Dendritic cell treated with granulocyte-macrophage colony-stimulating factor and Interleukin-4, amounts not matched to agents 40 ng/mL and 50 ng/mL, for 4 days (primary cell): ENCODE measurements around the gene COMP.

Experiments
- H3K27ac Mint-ChIP-seq: one replicate; pipeline ENCODE4 v1.8.0; 2022; ENCODE audit warnings: mild to moderate bottlenecking, mixed read lengths
- H3K27me3 Mint-ChIP-seq: one replicate; pipeline ENCODE4 v1.8.0; 2022; ENCODE audit warnings: mild to moderate bottlenecking, mixed read lengths
- H3K36me3 Mint-ChIP-seq: one replicate; pipeline ENCODE4 v1.8.0; 2022; ENCODE audit warnings: low read depth, mixed read lengths
- H3K4me1 Mint-ChIP-seq: one replicate; pipeline ENCODE4 v1.8.0; 2022; ENCODE audit warnings: low read depth, mixed read lengths
- H3K4me3 Mint-ChIP-seq: one replicate; pipeline ENCODE4 v1.8.0; 2022; ENCODE audit warnings: mild to moderate bottlenecking, moderate library complexity, mixed read lengths
- H3K9me3 Mint-ChIP-seq: one replicate; pipeline ENCODE4 v1.8.0; 2022; ENCODE audit warnings: mixed read lengths
- intact Hi-C: fragments of 100-400 bp; cut with micrococcal nuclease; formaldehyde crosslinking; loops from one replicate; pipeline ENCODE4 v1.15.0; 2022

Gene COMP

DNA sequence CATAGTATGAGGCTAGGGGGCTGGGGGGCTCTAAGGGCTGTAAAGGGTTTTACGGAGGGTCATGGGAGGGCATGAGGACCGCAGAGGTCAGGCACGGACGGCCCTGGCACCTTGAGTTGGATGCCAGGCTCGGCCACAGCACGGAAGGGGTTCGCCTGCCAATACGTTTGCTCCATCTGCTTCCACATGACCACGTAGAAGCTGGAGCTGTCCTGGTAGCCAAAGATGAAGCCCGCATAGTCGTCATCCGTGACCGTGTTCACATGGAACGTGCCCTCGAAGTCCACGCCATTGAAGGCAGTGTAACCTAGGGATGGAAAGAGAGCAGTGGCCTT lies 6.4 kb downstream of the COMP start:
- Mint-ChIP-seq H3K36me3 (no peaks in the 10 kb centered on the region), H3K27ac (no peak overlapping the region)
- intact Hi-C loops = no loop called here

DNA sequence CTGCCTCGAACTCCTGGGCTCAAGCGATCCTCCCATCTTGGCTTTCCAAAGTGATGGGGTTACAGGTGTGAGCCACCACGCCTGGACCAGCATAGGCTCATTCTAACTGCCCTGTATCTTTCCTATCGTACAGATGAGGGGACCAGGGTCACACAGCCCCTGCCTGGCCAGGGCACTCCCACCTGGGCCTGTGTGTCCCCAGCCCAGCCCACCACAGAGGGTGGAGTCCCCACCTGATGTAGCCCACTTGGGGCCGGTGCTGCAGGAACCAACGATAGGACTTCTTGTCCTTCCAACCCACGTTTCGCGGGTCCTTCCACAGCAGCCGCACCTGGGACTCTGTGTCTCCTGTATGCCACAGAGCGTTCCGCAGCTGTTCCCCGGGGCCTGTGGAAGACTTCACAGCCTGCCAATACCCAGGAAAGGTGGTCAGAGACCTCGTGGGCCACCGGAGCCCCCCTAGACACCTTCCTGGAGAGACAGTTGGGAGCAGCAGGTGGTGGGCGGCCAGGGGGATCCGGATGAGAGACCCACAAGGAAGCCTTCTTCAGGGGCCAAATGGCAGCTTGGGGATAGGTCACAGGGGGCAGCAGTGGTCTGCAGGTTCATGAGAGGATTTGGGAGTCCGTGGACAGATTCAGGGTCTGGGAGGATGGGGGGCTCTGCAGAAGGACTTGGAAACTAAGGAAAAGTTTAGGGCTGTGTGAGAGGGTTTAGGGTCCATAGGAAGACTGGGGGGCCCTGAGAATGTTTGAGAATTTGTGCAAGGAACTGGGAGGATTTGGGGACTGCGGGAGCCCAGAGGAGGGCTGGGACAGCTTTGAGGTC lies 6.9 kb downstream of the COMP start:
- Mint-ChIP-seq H3K36me3 (no peaks in the 10 kb centered on the region), H3K4me1 (peaks cover 42% of the 10 kb centered on the region), H3K4me3 (no peak overlapping the region), H3K27me3 (peaks cover 67% of the 10 kb centered on the region), H3K27ac (no peak overlapping the region), H3K9me3 (no peaks in the 10 kb centered on the region)
- intact Hi-C loops = no loop called here

More for the DNA sequence above, 6.4 kb downstream of the COMP start:
- Mint-ChIP-seq H3K4me1 (peaks cover 48% of the 10 kb centered on the region), H3K9me3 (no peaks in the 10 kb centered on the region), H3K4me3 (no peak overlapping the region), H3K27me3 (peaks cover 73% of the 10 kb centered on the region)

DNA sequence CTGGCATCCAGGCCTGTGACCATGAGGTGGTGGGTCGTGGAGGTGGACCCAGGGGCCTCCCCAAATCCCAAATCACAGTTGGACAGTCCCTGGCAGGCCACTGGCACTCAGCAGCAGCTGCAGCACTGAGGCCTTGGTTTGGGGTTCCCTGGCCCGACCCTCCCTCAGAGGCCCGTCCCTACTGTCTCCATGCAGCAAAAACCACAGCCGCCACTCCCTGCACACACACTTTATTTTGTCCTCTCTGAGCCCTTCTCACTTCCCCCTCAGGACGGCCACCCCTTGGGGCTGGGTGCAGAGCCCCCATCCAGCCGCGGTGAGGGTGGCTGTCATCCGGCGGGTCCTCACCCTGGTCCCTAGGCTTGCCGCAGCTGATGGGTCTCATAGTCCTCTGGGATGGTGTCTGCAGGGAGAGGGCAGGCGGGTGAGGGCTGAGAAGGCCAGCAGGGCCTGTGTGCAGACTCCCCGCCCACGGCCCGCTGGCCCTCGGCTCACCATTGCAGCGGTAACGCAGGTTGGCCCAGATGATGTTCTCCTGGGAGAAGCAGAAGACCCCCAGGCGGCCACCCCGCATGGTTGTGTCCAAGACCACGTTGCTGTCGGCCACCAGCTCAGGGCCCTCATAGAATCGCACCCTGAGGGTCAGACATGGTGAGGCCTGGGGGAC lies 8.4 kb downstream of the COMP start:
- Mint-ChIP-seq H3K27ac (peak overlapping the region; percentile 5), H3K4me1 (peaks cover 31% of the 10 kb centered on the region), H3K9me3 (no peaks in the 10 kb centered on the region), H3K27me3 (peaks cover 63% of the 10 kb centered on the region), H3K4me3 (no peak overlapping the region), H3K36me3 (peaks cover 7% of the 10 kb centered on the region)
- intact Hi-C loops = no loop called here

DNA sequence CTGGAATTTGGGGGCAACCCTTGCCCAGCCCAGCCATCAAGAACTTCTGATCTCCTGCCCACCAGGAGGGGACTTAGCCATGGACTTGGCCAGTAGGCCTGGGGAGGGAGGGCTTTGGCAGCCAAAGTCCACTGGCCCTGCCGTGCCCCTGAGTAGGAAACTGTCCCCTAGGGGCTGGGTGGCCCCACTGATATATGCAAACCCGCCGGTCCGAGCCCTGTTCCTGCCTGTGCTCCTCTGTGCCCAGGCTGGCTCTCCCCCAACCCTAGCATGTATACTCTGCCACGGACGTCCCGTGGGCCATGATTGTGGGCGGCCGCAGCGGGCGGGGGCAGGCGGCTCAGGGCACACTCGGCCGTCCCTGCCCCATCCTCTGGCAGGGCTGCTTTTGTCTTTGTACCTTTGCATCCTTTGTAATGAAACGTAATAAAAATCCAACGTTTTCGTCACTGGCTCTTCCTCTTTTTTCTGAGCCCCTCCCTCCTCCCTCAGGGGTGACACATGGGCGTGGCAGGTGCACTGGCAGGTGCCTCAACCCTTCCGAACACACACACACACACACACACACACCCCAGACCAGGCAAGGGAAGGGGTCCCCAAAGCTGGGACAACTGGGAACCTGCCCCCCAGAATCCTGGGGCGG lies 9.1 kb downstream of the COMP start:
- Mint-ChIP-seq H3K4me1 (peaks cover 25% of the 10 kb centered on the region), H3K27me3 (peaks cover 59% of the 10 kb centered on the region), H3K9me3 (no peaks in the 10 kb centered on the region), H3K36me3 (peaks cover 11% of the 10 kb centered on the region), H3K27ac (no peak overlapping the region), H3K4me3 (no peak overlapping the region)
- intact Hi-C loops = no loop called here

DNA sequence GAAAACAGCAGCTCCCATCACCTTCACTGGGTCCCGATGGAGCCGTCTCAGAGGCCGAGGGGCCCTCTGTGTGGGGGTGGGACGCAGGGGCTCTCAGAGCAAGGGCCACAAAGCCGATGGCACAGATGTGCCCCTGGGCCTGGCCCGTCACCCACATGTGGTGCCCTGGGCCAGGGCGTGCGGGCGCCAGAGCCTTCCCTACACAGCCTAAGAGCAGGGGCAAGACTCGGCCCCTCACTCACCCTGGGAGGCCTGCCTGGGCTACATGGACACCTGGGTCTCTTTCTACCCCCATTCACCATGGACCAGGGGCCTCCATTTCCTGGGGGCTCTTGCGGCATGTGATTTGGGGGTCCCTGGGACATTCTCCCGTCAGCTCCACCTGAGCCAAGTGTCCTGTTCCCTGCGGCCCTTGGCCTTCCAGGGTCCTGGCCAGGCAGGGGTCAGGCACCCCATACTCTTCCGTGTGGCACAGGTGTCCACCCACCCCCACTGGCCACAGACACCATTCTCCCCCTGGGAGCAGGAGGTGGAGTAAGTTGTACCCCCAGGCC lies 10.0 kb downstream of the COMP start:
- intact Hi-C loops = no loop called here
- Mint-ChIP-seq H3K9me3 (no peaks in the 10 kb centered on the region), H3K4me1 (peaks cover 25% of the 10 kb centered on the region), H3K27me3 (peaks cover 53% of the 10 kb centered on the region), H3K36me3 (peaks cover 12% of the 10 kb centered on the region), H3K27ac (no peak overlapping the region), H3K4me3 (no peak overlapping the region)

DNA sequence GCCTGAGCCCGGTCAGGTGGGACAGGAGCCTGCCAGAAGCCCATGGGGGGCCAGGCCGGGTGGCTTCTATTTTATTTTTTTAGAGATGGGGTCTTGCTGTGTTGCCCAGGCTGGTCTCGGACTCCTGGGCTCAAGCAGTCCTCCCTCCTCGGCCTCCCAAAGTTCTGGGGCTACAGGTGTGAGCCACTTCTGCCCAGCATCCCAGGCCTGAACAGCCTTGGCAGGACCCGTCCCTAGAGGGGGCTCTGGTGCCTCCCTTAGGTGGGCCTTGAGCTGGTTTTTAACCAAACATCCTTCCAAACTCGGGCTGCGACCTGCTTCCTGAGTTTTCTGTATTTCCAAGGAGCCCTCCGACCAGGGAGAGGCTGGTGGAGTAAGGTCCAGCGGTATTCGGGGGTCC lies 10.5 kb downstream of the COMP start:
- no peaks in the 10 kb centered on the region for H3K9me3 Mint-ChIP-seq
- no peak overlapping the region for H3K27ac Mint-ChIP-seq
- peaks cover 20% of the 10 kb centered on the region for H3K4me1 Mint-ChIP-seq
- no peak overlapping the region for H3K4me3 Mint-ChIP-seq
- intact Hi-C loops = no loop called here
- H3K36me3 Mint-ChIP-seq = peaks cover 17% of the 10 kb centered on the region
- peaks cover 49% of the 10 kb centered on the region for H3K27me3 Mint-ChIP-seq

DNA sequence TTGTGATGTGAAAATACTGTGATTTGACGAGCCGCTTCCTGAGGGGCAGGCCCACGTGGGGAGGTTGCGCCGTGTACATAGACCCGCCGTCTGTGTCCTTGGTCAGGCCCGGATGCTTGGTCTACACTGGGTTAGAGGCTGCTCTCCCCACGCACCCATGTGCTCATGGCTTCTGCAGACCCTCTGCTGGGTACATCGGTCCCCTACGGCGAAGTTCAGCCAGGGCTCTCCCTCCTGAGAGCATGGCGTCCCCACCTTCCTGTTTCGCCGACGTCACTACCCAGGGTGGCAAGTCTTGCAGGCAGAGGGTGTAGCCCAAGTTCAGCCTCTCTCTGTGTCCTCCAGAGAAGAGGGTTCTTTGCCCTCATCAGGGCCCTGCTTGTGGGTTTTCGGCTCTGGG lies 11.0 kb downstream of the COMP start:
- Mint-ChIP-seq H3K4me3 (no peak overlapping the region), H3K9me3 (no peaks in the 10 kb centered on the region), H3K36me3 (peaks cover 21% of the 10 kb centered on the region), H3K27ac (no peak overlapping the region), H3K4me1 (peaks cover 15% of the 10 kb centered on the region), H3K27me3 (peaks cover 45% of the 10 kb centered on the region)
- intact Hi-C loops = no loop called here

DNA sequence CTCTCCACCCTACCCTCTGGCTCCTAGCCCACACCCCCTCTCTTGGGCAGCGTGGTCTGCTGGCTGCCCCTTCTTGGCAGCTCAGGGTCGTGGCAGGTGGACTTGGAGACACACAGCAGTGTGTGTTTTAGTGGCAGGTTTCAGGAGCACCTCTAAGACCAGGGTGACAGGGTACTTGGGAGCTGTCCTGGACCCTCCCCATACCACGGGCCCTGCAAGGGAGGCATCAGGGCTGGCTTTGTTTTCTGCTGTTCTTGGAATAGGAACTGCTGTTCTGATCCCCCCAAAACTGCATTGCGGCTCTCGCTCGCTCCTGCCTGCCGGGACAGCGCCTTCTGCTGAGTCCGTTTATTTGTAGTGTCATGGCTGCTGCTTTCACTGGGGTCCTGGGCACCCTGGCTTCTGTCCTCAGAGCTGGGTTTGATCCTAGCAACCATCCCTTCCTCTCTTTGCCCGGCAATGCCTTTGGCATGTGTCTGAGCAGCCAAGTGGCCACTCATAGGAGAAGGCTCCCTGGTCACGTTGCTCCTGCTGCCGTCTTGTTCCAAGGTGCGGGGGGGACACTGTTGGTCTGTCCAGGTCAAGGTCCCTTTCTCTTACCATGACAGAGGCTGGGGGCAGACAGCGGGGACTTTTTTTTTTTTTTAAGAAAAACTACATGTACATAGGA lies 12.1 kb downstream of the COMP start:
- Mint-ChIP-seq H3K36me3 (peaks cover 21% of the 10 kb centered on the region), H3K27me3 (peaks cover 34% of the 10 kb centered on the region), H3K4me1 (peaks cover 12% of the 10 kb centered on the region), H3K27ac (no peak overlapping the region), H3K9me3 (no peaks in the 10 kb centered on the region), H3K4me3 (no peak overlapping the region)
- intact Hi-C loops = no loop called here

DNA sequence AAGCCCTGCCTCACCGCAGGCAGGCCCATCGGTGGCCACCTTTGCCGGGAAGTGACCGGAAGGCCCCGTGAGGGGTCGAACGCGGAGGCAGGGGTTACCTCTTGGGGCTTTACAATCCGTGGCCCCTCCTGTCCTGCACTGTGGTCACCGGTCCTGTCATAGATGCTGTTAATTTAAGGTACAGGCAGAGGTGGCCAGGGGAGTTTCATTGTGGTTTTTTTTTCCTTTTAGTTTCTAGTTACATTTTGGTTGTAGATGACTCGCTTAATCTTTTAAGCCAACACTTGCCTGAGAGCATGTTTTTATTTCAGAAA lies 13.1 kb downstream of the COMP start:
- Mint-ChIP-seq H3K27ac (no peak overlapping the region), H3K36me3 (peaks cover 21% of the 10 kb centered on the region), H3K4me1 (peaks cover 12% of the 10 kb centered on the region), H3K27me3 (peaks cover 29% of the 10 kb centered on the region), H3K4me3 (no peak overlapping the region), H3K9me3 (no peaks in the 10 kb centered on the region)
- intact Hi-C loops = no loop called here

DNA sequence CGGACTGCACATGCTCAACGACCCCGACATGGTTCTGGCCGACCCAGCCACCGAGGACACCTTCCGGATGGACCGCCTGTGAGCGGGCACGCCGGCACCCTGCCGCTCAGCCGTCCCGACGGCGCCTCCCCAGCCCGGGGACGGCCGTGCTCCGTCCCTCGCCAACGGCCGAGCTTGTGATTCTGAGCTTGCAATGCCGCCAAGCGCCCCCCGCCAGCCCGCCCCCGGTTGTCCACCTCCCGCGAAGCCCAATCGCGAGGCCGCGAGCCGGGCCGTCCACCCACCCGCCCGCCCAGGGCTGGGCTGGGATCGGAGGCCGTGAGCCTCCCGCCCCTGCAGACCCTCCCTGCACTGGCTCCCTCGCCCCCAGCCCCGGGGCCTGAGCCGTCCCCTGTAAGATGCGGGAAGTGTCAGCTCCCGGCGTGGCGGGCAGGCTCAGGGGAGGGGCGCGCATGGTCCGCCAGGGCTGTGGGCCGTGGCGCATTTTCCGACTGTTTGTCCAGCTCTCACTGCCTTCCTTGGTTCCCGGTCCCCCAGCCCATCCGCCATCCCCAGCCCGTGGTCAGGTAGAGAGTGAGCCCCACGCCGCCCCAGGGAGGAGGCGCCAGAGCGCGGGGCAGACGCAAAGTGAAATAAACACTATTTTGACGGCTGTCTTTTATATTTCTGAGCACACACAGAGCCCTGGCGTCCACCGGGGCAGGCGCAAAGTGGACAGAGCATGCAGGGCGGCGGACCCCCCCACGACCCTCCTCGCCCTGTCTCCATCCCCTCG lies 13.6 kb downstream of the COMP start:
- Mint-ChIP-seq H3K27ac (no peak overlapping the region), H3K27me3 (peaks cover 24% of the 10 kb centered on the region), H3K36me3 (peaks cover 21% of the 10 kb centered on the region), H3K4me1 (peaks cover 8% of the 10 kb centered on the region), H3K4me3 (no peak overlapping the region), H3K9me3 (no peaks in the 10 kb centered on the region)
- intact Hi-C loops = no loop called here

DNA sequence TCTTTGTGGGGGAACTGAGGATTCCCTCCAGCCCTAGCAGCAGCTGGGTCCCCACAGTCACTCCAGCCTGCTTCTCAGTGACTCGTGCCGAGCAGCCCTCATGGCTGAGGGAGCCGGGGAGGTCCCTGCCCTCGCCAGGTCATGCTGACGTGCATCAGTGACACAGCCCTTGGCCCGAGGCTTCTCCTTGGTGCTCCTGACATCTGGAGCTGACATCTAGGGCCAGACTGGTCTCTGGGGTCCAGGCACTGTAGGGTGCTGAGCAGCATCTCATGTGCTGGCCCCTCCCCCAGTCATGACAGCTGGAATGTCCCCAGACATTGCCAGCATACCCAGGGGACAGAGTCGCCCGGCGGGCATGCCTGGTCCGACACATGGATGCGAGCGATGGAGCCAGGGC lies 14.4 kb downstream of the COMP start:
- Mint-ChIP-seq H3K27me3 (peaks cover 19% of the 10 kb centered on the region), H3K36me3 (peaks cover 21% of the 10 kb centered on the region), H3K4me3 (no peak overlapping the region), H3K9me3 (no peaks in the 10 kb centered on the region), H3K27ac (no peak overlapping the region), H3K4me1 (peaks cover under 1% of the 10 kb centered on the region)
- intact Hi-C loops = no loop called here

DNA sequence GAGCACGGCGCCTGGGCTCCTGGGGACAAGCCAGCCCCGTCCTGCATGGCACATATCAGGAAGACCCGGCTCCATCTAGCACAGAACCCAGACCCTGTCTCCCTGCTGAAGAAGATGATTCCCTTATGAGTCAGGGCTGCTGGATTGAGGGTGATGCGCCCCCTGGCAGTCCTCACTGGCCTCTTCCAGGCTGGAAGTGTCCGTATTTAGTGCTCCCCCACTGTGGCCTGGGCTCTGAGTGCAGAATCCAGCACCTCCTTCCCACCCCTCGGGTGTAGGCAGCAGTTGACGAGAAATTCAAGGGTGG lies 14.9 kb downstream of the COMP start:
- Mint-ChIP-seq H3K9me3 (no peaks in the 10 kb centered on the region), H3K4me1 (no peaks in the 10 kb centered on the region), H3K27me3 (peaks cover 16% of the 10 kb centered on the region), H3K36me3 (peaks cover 26% of the 10 kb centered on the region), H3K4me3 (no peak overlapping the region), H3K27ac (no peak overlapping the region)
- intact Hi-C loops = no loop called here

DNA sequence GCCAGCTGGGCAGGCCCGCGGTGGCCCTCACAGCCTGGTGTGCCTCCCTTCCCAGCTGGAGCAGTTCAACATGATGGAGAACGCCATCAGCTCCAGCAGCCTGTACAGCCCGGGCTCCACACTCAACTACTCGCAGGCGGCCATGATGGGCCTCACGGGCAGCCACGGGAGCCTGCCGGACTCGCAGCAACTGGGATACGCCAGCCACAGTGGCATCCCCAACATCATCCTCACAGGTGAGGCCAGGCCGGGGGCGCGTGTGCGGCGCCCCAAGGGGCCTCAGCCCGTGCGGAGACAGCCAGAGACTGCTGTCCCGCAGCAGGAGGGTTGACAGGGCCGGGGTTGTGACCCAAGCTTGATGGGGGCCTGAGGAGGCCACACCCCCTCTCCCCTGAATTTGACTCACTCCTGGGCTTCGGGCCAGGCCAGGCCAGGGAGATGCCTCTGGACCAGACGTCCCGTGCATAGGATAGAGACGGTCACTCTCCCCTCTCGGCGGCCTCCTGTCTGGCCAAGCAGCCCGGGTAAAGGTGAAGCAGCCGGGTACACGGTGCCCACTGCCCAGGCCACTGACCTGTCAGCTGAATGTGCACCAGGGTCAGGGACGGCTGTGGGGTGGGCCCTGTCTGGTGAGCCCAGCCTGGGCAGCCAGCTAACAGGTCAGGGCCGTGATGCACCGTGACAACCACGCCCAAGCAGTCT lies 15.4 kb downstream of the COMP start:
- Mint-ChIP-seq H3K9me3 (no peaks in the 10 kb centered on the region), H3K4me1 (no peaks in the 10 kb centered on the region), H3K27ac (no peak overlapping the region), H3K27me3 (peaks cover 16% of the 10 kb centered on the region), H3K4me3 (no peak overlapping the region), H3K36me3 (peaks cover 26% of the 10 kb centered on the region)
- intact Hi-C loops = no loop called here
